Measurements from ENCODE around the gene TMTC2.

DNA sequence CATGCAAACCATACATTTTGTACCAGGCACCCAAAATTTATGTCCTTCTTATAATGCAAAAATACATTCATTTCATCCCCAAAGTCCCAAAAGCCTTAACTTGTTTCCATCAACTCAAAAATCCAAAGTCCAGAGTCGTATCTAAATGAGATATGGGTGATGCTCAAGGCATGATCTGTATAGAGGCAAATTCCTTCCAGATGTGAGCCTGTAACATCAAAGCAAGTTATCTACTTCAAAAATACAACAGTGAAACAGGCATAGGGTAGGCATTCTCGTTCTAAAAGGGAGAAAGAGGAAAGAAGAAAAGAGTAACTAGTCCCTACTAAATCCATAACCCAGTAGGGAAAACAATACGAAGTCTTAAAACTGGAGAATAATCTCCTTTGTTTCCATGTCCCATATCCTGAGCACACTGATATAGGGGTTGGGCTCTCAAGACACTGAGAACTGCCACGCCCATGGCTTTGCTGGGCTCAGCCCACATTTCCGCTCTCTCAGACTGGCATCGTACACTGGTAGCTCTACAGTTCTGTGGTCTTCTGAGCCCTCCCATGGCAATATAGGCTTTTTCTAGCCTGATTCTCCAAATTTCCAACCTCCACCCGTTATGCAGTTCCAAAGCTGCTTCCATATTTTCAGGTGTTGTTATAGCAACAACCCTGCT lies 232.8 kb downstream of the TMTC2 start:
- no peak for TF ChIP-seq POLR2AphosphoS2 (IDR thresholded peaks at IDR 0.05; ENCODE audit: low read depth, low read length)
- TF ChIP-seq NBN (IDR thresholded peaks at IDR 0.05): no peak
- TF ChIP-seq ZSCAN29 (IDR thresholded peaks at IDR 0.05): no peak
- TF ChIP-seq, protein P1, sequence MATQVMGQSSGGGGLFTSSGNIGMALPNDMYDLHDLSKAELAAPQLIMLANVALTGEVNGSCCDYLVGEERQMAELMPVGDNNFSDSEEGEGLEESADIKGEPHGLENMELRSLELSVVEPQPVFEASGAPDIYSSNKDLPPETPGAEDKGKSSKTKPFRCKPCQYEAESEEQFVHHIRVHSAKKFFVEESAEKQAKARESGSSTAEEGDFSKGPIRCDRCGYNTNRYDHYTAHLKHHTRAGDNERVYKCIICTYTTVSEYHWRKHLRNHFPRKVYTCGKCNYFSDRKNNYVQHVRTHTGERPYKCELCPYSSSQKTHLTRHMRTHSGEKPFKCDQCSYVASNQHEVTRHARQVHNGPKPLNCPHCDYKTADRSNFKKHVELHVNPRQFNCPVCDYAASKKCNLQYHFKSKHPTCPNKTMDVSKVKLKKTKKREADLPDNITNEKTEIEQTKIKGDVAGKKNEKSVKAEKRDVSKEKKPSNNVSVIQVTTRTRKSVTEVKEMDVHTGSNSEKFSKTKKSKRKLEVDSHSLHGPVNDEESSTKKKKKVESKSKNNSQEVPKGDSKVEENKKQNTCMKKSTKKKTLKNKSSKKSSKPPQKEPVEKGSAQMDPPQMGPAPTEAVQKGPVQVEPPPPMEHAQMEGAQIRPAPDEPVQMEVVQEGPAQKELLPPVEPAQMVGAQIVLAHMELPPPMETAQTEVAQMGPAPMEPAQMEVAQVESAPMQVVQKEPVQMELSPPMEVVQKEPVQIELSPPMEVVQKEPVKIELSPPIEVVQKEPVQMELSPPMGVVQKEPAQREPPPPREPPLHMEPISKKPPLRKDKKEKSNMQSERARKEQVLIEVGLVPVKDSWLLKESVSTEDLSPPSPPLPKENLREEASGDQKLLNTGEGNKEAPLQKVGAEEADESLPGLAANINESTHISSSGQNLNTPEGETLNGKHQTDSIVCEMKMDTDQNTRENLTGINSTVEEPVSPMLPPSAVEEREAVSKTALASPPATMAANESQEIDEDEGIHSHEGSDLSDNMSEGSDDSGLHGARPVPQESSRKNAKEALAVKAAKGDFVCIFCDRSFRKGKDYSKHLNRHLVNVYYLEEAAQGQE (IDR thresholded peaks at IDR 0.05; ENCODE audit: low read depth, low read length): no peak
- TF ChIP-seq SIN3A (IDR thresholded peaks at IDR 0.05; ENCODE audit: low read depth, low read length): no peak
- no peak for TF ChIP-seq RFX5 (IDR thresholded peaks at IDR 0.05; ENCODE audit: low read depth, low read length)
- TF ChIP-seq, protein P2, sequence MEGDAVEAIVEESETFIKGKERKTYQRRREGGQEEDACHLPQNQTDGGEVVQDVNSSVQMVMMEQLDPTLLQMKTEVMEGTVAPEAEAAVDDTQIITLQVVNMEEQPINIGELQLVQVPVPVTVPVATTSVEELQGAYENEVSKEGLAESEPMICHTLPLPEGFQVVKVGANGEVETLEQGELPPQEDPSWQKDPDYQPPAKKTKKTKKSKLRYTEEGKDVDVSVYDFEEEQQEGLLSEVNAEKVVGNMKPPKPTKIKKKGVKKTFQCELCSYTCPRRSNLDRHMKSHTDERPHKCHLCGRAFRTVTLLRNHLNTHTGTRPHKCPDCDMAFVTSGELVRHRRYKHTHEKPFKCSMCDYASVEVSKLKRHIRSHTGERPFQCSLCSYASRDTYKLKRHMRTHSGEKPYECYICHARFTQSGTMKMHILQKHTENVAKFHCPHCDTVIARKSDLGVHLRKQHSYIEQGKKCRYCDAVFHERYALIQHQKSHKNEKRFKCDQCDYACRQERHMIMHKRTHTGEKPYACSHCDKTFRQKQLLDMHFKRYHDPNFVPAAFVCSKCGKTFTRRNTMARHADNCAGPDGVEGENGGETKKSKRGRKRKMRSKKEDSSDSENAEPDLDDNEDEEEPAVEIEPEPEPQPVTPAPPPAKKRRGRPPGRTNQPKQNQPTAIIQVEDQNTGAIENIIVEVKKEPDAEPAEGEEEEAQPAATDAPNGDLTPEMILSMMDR (IDR thresholded peaks at IDR 0.05 in 2 of 3, conservative IDR thresholded peaks at IDR 0.05 in 1 of 3; ENCODE audit: control insufficient read depth in 2 of 3, extremely low read depth in 1 of 3, insufficient read depth in 1 of 3, low read depth in 3 of 3, low read length in 3 of 3): no peak
- no peak for TF ChIP-seq MYC (IDR thresholded peaks at IDR 0.05; ENCODE audit: insufficient read depth, insufficient read length, insufficient replicate concordance, low read length, severe bottlenecking)
- TF ChIP-seq ZNF217 (IDR thresholded peaks at IDR 0.05): no peak
- no peak for TF ChIP-seq KDM1A (IDR thresholded peaks at IDR 0.05; ENCODE audit: borderline replicate concordance)

All from GM12878 (cell line).